Thyroid gland (tissue), 4 donors: Measurements from ENCODE around the gene MTUS2. TPM values are rescaled to one million over a fixed set of nuclear protein-coding genes. Genes with fewer than 3 reads are reported as not detected.
A peak's percentile ranks its signal among the peaks of the same experiment; 100 is the strongest.

Source experiments
- DNase-seq, 2 donors: peaks; one replicate each; pipeline ENCODE4 v3.0.0-alpha.2; 2019
- H3K27ac ChIP-seq, 3 donors: fragments of 200-600 bp; sonication (generic); 1 replicate in 2 of 3; 2 replicates in 1 of 3; pipeline ENCODE4 v1.5.1; 2016 to 2019; ENCODE audit warnings: mild to moderate bottlenecking in 1 of 3, moderate library complexity in 1 of 3
- H3K27me3 ChIP-seq: fragments of 200-600 bp; sonication (generic); one replicate; pipeline ENCODE4 v1.5.1; 2019
- H3K36me3 ChIP-seq, 2 donors: fragments of 200-600 bp; sonication (generic); one replicate each; pipeline ENCODE4 v1.5.1; 2016 to 2019
- H3K4me1 ChIP-seq, 2 donors: fragments of 200-600 bp; sonication (generic); one replicate each; pipeline ENCODE4 v1.5.1; 2017 to 2019
- H3K4me3 ChIP-seq, 3 donors: fragments of 200-600 bp; sonication (generic); replicated peaks in 1 of 3; 1 replicate in 2 of 3; 2 replicates in 1 of 3; pipeline ENCODE4 v1.5.1; 2016; ENCODE audit warnings: mild to moderate bottlenecking in 1 of 3
- H3K9me3 ChIP-seq: fragments of 200-600 bp; sonication (generic); one replicate; pipeline ENCODE4 v1.5.1; 2017
- CTCF ChIP-seq, 6 experiments: fragments of 200-600 bp in 3 of 6; fragments of 450-650 bp in 3 of 6; sonication (generic) in 3 of 6; IDR thresholded peaks; one replicate each; pipeline ENCODE4 v1.5.1; 2016 to 2019; ENCODE audit warnings: antibody characterized with exemption in 6 of 6, mild to moderate bottlenecking in 2 of 6, inconsistent platforms in 1 of 6, moderate library complexity in 1 of 6
- POLR2A ChIP-seq, 2 donors: fragments of 450-650 bp; IDR thresholded peaks; one replicate each; pipeline ENCODE4 v1.6.1; 2017; ENCODE audit warnings: antibody characterized with exemption in 2 of 2, mild to moderate bottlenecking in 2 of 2, moderate library complexity in 1 of 2
- WGBS, 2 donors: methylation state at CpG; one replicate each; pipeline ENCODE4 v1.1.5; 2017; 5-methylcytosine and 5-hydroxymethylcytosine counted together
- intact Hi-C: fragments of 100-400 bp; cut with DNase I; formaldehyde crosslinking; loops from one replicate; pipeline ENCODE4 v1.15.1; 2023
- total RNA-seq, 4 donors: library from RNA; depleted of rRNA; stranded (reverse); fragments of >200 nt; gene quantifications; one replicate each; pipeline ENCODE4 v1.2.3, GENCODE V29; 2016

MTUS2 gene
- 1 to 10 TPM in 3 of 4 donors, under 1 TPM in 1; 0.98 to 1.5 (median 1.1) TPM for total RNA-seq

GRCh38 chr13:28820099-28821051 lies at the start of gene MTUS2:
MTUS2 (plus strand) TSS chr13:28820339.
- Histone ChIP-seq H3K4me3 (no peak within 1 kb of the TSS), H3K9me3 (no peaks in the 10 kb centered on the region), H3K27ac (no peak within 1 kb of the TSS), H3K36me3 (no peaks in the 10 kb centered on the region), H3K4me1 (peaks cover 4 to 7% of the 10 kb centered on the region in 2 donors), H3K27me3 (no peaks in the 10 kb centered on the region)
- intact Hi-C loops: no loop called here
- DNase-seq: peak; percentile 23 to 25
- 3% methylated on average over 20 to 28 of the region's 89 CpGs for WGBS, 2 donors
- TF ChIP-seq POLR2A (IDR thresholded peaks at IDR 0.05): no peak

- no peaks in the 10 kb centered on the region for H3K9me3 ChIP-seq
- no peaks in the 10 kb centered on the region for H3K4me1 ChIP-seq
- H3K36me3 ChIP-seq: no peaks in the 10 kb centered on the region
- no peaks in the 10 kb centered on the region for H3K27me3 ChIP-seq
- no peak overlapping the region for H3K4me3 ChIP-seq
- 93 to 96% methylated on average over 43 to 45 of the region's 48 CpGs for WGBS, 2 donors
- TF ChIP-seq CTCF (IDR thresholded peaks at IDR 0.05) (no peak), POLR2A (IDR thresholded peaks at IDR 0.05) (no peak)
- no peak overlapping the region for H3K27ac ChIP-seq
- intact Hi-C loops: no loop called here
- no peak for DNase-seq
Observed at GRCh38 chr13:28778308-28779215, 41.6 kb upstream of the MTUS2 start.

GRCh38 chr13:28792992-28793391 lies 27.1 kb upstream of the MTUS2 start:
- 47 to 51% methylated on average over 2 of the region's 2 CpGs for WGBS, 2 donors
- Histone ChIP-seq H3K4me1 (no peaks in the 10 kb centered on the region), H3K27me3 (no peaks in the 10 kb centered on the region), H3K4me3 (no peak overlapping the region), H3K27ac (no peak overlapping the region), H3K9me3 (no peaks in the 10 kb centered on the region), H3K36me3 (no peaks in the 10 kb centered on the region)
- DNase-seq: no peak
- TF ChIP-seq CTCF (IDR thresholded peaks at IDR 0.05): no peak
- no peak for TF ChIP-seq POLR2A (IDR thresholded peaks at IDR 0.05)
- intact Hi-C loops: loop anchor here (10.0 kb wide), 1 partner anchor 468 kb away; no protein-coding TSS in a partner anchor

GRCh38 chr13:28794396-28794795 lies 25.7 kb upstream of the MTUS2 start:
- H3K9me3 ChIP-seq: no peaks in the 10 kb centered on the region
- no peaks in the 10 kb centered on the region for H3K4me1 ChIP-seq

More at GRCh38 chr13:28794396-28794795, 25.7 kb upstream of the MTUS2 start:
- no peak for DNase-seq
- Histone ChIP-seq H3K27ac (no peak overlapping the region), H3K36me3 (no peaks in the 10 kb centered on the region), H3K4me3 (no peak overlapping the region), H3K27me3 (no peaks in the 10 kb centered on the region)
- intact Hi-C loops: loop anchor here (10.0 kb wide), 1 partner anchor 470 kb away; no protein-coding TSS in a partner anchor
- 66 to 74% methylated on average over 6 of the region's 6 CpGs for WGBS, 2 donors
- TF ChIP-seq POLR2A (IDR thresholded peaks at IDR 0.05): no peak
- TF ChIP-seq CTCF (IDR thresholded peaks at IDR 0.05): no peak
